PC-9 (cell line): ENCODE data around the gene ACAD10.

Source experiments
- EZH2 ChIP-seq: fragments of 200-600 bp; sonication (generic); IDR thresholded peaks from 2 replicates; pipeline ENCODE4 v1.8.0; 2017; ENCODE audit warnings: antibody characterized with exemption, low read depth
- TF ChIP-seq, protein P1 (sequence below): fragments of 200-600 bp; sonication (generic); conservative IDR thresholded peaks from 2 replicates; pipeline ENCODE4 v1.6.1; 2017; ENCODE audit warnings: mixed run types, antibody characterized with exemption, mild to moderate bottlenecking, moderate library complexity

DNA sequence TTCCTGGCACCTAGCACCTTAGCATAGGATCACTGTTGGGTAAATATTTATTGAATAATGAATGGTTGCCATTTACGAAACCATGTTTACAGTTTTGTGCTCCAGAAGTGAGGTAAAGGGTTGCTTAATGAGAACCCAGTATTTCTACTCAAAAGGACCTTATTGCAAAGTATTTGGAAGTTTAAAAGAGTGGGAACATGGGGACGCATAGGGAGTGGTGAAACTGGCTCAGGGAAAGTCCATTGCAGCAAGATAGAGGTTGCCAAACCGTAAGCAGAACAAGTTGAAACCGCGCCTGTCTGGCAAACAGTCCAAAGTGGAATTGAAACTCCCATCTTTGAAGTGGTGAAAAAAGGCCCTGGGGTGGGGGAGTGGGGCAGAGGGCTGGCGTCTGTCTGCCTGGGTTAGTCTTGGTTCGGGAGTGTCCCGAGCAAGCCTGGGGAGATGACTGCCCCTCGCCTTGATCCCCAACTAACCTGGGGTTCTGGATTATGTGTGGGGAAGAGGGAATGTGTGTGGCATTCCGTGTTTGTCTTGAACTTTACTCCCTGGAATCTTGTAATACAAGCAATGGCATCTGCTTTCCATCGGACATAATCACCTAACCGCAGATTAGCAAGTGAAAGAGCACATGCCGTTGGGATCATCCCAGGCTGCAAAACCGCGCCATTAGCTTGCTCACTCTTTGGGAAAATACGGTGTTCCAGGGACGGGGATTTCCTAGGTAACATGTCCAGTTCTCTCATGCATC is 88.1 kb downstream of the ACAD10 start:
- TF ChIP-seq, protein P1, sequence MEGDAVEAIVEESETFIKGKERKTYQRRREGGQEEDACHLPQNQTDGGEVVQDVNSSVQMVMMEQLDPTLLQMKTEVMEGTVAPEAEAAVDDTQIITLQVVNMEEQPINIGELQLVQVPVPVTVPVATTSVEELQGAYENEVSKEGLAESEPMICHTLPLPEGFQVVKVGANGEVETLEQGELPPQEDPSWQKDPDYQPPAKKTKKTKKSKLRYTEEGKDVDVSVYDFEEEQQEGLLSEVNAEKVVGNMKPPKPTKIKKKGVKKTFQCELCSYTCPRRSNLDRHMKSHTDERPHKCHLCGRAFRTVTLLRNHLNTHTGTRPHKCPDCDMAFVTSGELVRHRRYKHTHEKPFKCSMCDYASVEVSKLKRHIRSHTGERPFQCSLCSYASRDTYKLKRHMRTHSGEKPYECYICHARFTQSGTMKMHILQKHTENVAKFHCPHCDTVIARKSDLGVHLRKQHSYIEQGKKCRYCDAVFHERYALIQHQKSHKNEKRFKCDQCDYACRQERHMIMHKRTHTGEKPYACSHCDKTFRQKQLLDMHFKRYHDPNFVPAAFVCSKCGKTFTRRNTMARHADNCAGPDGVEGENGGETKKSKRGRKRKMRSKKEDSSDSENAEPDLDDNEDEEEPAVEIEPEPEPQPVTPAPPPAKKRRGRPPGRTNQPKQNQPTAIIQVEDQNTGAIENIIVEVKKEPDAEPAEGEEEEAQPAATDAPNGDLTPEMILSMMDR = no peak
- no peak for TF ChIP-seq EZH2
